A549 treated with dexamethasone at 1 μM for 4 hours (cell line): ENCODE measurements around the gene DDX3Y. TPM values are rescaled to one million over a fixed set of nuclear protein-coding genes. Genes with fewer than 3 reads are reported as not detected.

Source experiments
- total RNA-seq: library from RNA; stranded (reverse); fragments of 200-300 nt; extraction: Qiagen RNA extraction; gene quantifications from 5 replicates; pipeline ENCODE4 v1.2.3, GENCODE V29; 2022

Gene DDX3Y
- 16.1 to 28.2 TPM (median 23.8 TPM) in 5 replicates for total RNA-seq

DNA sequence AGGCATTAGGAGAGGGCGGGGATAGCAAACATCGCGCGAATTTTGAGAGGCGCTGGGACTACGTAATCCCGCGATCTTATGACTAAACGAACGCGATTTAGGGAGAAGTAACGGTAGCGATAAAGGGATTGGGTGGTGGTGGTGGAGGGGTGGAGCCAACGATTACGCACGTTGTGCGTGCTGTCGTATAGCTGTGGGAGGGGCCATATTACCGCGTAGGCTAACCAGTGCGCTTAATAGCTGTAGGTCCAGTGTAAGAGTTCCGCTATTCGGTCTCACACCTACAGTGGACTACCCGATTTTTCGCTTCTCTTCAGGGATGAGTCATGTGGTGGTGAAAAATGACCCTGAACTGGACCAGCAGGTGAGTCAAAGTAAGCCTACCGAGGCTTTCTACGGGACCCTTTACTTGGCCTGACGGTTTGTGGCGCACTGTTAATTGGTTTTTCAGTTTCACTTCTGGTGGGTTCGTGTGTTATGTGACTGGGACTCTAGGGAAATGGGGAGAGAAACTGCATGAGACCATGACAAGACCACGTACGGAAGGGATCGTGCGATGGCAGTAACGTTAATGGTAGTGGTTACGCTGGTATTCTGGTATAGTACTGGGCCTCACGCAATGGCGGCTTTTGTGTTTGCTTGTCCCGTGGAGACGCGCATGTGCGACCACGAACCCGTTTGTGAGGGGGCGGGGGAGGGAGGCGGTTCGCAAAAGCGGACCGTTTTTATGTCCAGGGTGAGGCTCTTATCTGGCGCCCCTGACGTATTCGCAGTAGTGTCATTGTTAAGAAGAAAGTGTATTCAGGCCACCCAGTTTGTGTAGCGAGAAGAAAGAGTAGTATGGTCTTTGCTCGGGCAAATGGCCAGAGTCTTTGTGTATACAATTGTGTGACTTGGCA is at the start of gene DDX3Y:
TSS of gene DDX3Y (plus strand) at position 251 of the 899 bp plus-strand sequence. CDS start at position 320, 69 bp downstream.

Other genes with a start within 250 kb of the DDX3Y start
- gene USP9Y, start 203.6 kb upstream of the DDX3Y start, total RNA-seq, result 3.4 to 4.8 TPM (median 4.4 TPM) in 5 replicates